Cardiac septum (tissue), 1 donor: Measurements from ENCODE around the gene EMC10. TPM values are rescaled to one million over a fixed set of nuclear protein-coding genes. Genes with fewer than 3 reads are reported as not detected.

Experiments
- DNase-seq: peaks from one replicate; pipeline ENCODE4 v3.0.0-alpha.2; 2020; ENCODE audit warnings: low spot score
- intact Hi-C: fragments of 100-400 bp; cut with DNase I; formaldehyde crosslinking; loops from one replicate; pipeline ENCODE4 v1.14.0; 2022
- total RNA-seq: library from RNA; stranded (reverse); fragmentation: NEBNext Ultra II Directional; extraction: Animal tissue kit (Norgen Biotek cat#: 25700); gene quantifications from one replicate; pipeline ENCODE4 v1.2.1, GENCODE V29; 2021
- donor health status: DM: no; HTN: no; CAD: no.

Gene EMC10
- total RNA-seq, 1 donor from 2014 or later: 106 TPM

- no peak for DNase-seq
- intact Hi-C loops: loop anchor here (5.0 kb wide), 1 partner anchor 98 kb away; the partner anchor contains the start of gene NR1H2
These were observed 1.2 kb upstream of the EMC10 start for GRCh38 chr19:50475101-50475568.

GRCh38 chr19:50475736-50476223 lies 527 bp upstream of the EMC10 start:
- intact Hi-C loops: loop anchor here (2.0 to 5.0 kb wide), 2 partner anchors 35 to 98 kb away; partner anchors contain the start of genes JOSD2 and NR1H2
- no peak for DNase-seq

- DNase-seq: no peak
- intact Hi-C loops: loop anchor here (2.0 to 5.0 kb wide), 2 partner anchors 34 to 100 kb away; partner anchors contain the start of genes JOSD2 and NR1H2
These were observed 566 bp downstream of the EMC10 start for GRCh38 chr19:50476907-50477238.

- intact Hi-C loops: loop anchor here (2.0 to 5.0 kb wide), 2 partner anchors 33 to 101 kb away; partner anchors contain the start of genes JOSD2 and NR1H2
- no peak for DNase-seq
These were observed 1.6 kb downstream of the EMC10 start for GRCh38 chr19:50477751-50478515.

GRCh38 chr19:50478901-50479715 lies 2.8 kb downstream of the EMC10 start:
- intact Hi-C loops: loop anchor here (5.0 kb wide), 1 partner anchor 102 kb away; the partner anchor contains the start of gene NR1H2
- no peak for DNase-seq

- intact Hi-C loops: loop anchor here (5.0 kb wide), 1 partner anchor 103 kb away; the partner anchor contains the start of gene NR1H2
- no peak for DNase-seq
These were observed 3.5 kb downstream of the EMC10 start for GRCh38 chr19:50479761-50480251.

GRCh38 chr19:50480281-50481111 lies 4.2 kb downstream of the EMC10 start:
- intact Hi-C loops: no loop called here
- no peak for DNase-seq

GRCh38 chr19:50481351-50482149 lies 5.2 kb downstream of the EMC10 start:
- intact Hi-C loops: no loop called here
- DNase-seq: no peak

- intact Hi-C loops: no loop called here
- no peak for DNase-seq
These were observed 6.1 kb downstream of the EMC10 start for GRCh38 chr19:50482271-50482855.

- DNase-seq: no peak
- intact Hi-C loops: no loop called here
These were observed 6.6 kb downstream of the EMC10 start for GRCh38 chr19:50482916-50483315.

GRCh38 chr19:50485284-50485955 lies 9.1 kb downstream of the EMC10 start:
- intact Hi-C loops: no loop called here
- no peak for DNase-seq

GRCh38 chr19:50486823-50487515 lies 10.7 kb downstream of the EMC10 start:
- DNase-seq: no peak

GRCh38 chr19:50488389-50489194 lies 12.3 kb downstream of the EMC10 start:
- intact Hi-C loops: no loop called here
- DNase-seq: no peak

More at GRCh38 chr19:50486823-50487515, 10.7 kb downstream of the EMC10 start:
- intact Hi-C loops: no loop called here

- no peak for DNase-seq
- intact Hi-C loops: no loop called here
These were observed 13.2 kb downstream of the EMC10 start for GRCh38 chr19:50489461-50490011.

- intact Hi-C loops: no loop called here
- DNase-seq: no peak
These were observed 14.1 kb downstream of the EMC10 start for GRCh38 chr19:50490411-50490811.

- no peak for DNase-seq
- intact Hi-C loops: no loop called here
These were observed 14.7 kb downstream of the EMC10 start for GRCh38 chr19:50490991-50491472.
